ENCODE results near the gene LIME1.
"Not testable (repeated sequence)": the region's sequence is repeated elsewhere in the genome, so short reads cannot be mapped to it uniquely, and the experiment has no call there.

The LIME1 gene

GRCh38 chr20:63775096-63775978 is 38.9 kb downstream of the LIME1 start:
- no peak overlapping the region for H3K4ac ChIP-seq (ENCODE audit: low read depth, low read length)
- H3K4me3 ChIP-seq (ENCODE audit: low read length), result no peak overlapping the region
- peak overlapping the region; percentile 66 for H3K9ac ChIP-seq (ENCODE audit: low read length)
- H3K27me3 ChIP-seq (ENCODE audit: insufficient read depth, low read length, poor library complexity), result no peaks in the 10 kb centered on the region
- H2AK5ac ChIP-seq (ENCODE audit: low read length), result no peak overlapping the region
- H3K4me1 ChIP-seq (ENCODE audit: control insufficient read depth, low read depth, low read length), result no peaks in the 10 kb centered on the region
- no peak overlapping the region for H3K23ac ChIP-seq (ENCODE audit: low read length)
- peak overlapping the region; percentile 87 for H3K4me2 ChIP-seq (ENCODE audit: low read length)
- H3K18ac ChIP-seq (ENCODE audit: low read length), result no peak overlapping the region
- no peak overlapping the region for H4K5ac ChIP-seq (ENCODE audit: low read length)
- no CpG with 5 or more reads among the region's 67 CpGs for WGBS (ENCODE audit: extremely low coverage, insufficient coverage, low lambda C conversion rate)
- no peak overlapping the region for H2BK5ac ChIP-seq (ENCODE audit: low read length)
- H3K79me2 ChIP-seq (ENCODE audit: control insufficient read depth, insufficient read depth, low read length), result peaks cover 7% of the 10 kb centered on the region
- DNase-seq, result peak; percentile 85
- no peak overlapping the region for H2BK120ac ChIP-seq (ENCODE audit: low read depth, low read length)
- H3K36me3 ChIP-seq (ENCODE audit: control insufficient read depth, insufficient read depth, low read length), result no peaks in the 10 kb centered on the region
- no peak overlapping the region for H3K27ac ChIP-seq (ENCODE audit: low read depth, low read length)
- H2BK15ac ChIP-seq (replicated peaks; ENCODE audit: low read depth), result no peak overlapping the region
- peak overlapping the region; percentile 77 for H3K56ac ChIP-seq (ENCODE audit: low read length)
- H3K79me1 ChIP-seq (ENCODE audit: low read length), result peaks cover 10% of the 10 kb centered on the region
- H4K8ac ChIP-seq (ENCODE audit: low read depth, low read length), result no peak overlapping the region

GRCh38 chr20:63776875-63777274 is 40.4 kb downstream of the LIME1 start:
- H4K8ac ChIP-seq (ENCODE audit: low read depth, low read length); H3K36me3 ChIP-seq (ENCODE audit: control insufficient read depth, insufficient read depth, low read length); H4K5ac ChIP-seq (ENCODE audit: low read length); H3K4me3 ChIP-seq (ENCODE audit: low read length); H3K56ac ChIP-seq (ENCODE audit: low read length); H3K27me3 ChIP-seq (ENCODE audit: insufficient read depth, low read length, poor library complexity); DNase-seq; H3K4ac ChIP-seq (ENCODE audit: low read depth, low read length); H3K23ac ChIP-seq (ENCODE audit: low read length); H3K9ac ChIP-seq (ENCODE audit: low read length); H3K27ac ChIP-seq (ENCODE audit: low read depth, low read length); H3K18ac ChIP-seq (ENCODE audit: low read length); H2BK5ac ChIP-seq (ENCODE audit: low read length); H3K4me1 ChIP-seq (ENCODE audit: control insufficient read depth, low read depth, low read length); H2BK120ac ChIP-seq (ENCODE audit: low read depth, low read length); H3K79me2 ChIP-seq (ENCODE audit: control insufficient read depth, insufficient read depth, low read length); H2BK15ac ChIP-seq (replicated peaks; ENCODE audit: low read depth); H3K4me2 ChIP-seq (ENCODE audit: low read length); H2AK5ac ChIP-seq (ENCODE audit: low read length): not testable (repeated sequence)
- H3K79me1 ChIP-seq (ENCODE audit: low read length), result peaks cover 12% of the 10 kb centered on the region
- no CpG with 5 or more reads among the region's 23 CpGs for WGBS (ENCODE audit: extremely low coverage, insufficient coverage, low lambda C conversion rate)

GRCh38 chr20:63777614-63778013 is 41.1 kb downstream of the LIME1 start:
- Histone ChIP-seq H2BK15ac (replicated peaks; ENCODE audit: low read depth) (no peak overlapping the region), H3K56ac (ENCODE audit: low read length) (no peak overlapping the region), H3K4me1 (ENCODE audit: control insufficient read depth, low read depth, low read length) (no peaks in the 10 kb centered on the region), H4K5ac (ENCODE audit: low read length) (no peak overlapping the region), H3K36me3 (ENCODE audit: control insufficient read depth, insufficient read depth, low read length) (no peaks in the 10 kb centered on the region), H3K79me1 (ENCODE audit: low read length) (peaks cover 17% of the 10 kb centered on the region), H2BK120ac (ENCODE audit: low read depth, low read length) (no peak overlapping the region), H2AK5ac (ENCODE audit: low read length) (no peak overlapping the region), H3K18ac (ENCODE audit: low read length) (no peak overlapping the region), H3K79me2 (ENCODE audit: control insufficient read depth, insufficient read depth, low read length) (peaks cover 7% of the 10 kb centered on the region), H3K27me3 (ENCODE audit: insufficient read depth, low read length, poor library complexity) (no peaks in the 10 kb centered on the region), H3K27ac (ENCODE audit: low read depth, low read length) (no peak overlapping the region), H3K9ac (ENCODE audit: low read length) (no peak overlapping the region), H3K23ac (ENCODE audit: low read length) (no peak overlapping the region), H3K4ac (ENCODE audit: low read depth, low read length) (no peak overlapping the region), H3K4me3 (ENCODE audit: low read length) (no peak overlapping the region), H2BK5ac (ENCODE audit: low read length) (no peak overlapping the region), H3K4me2 (ENCODE audit: low read length) (no peak overlapping the region), H4K8ac (ENCODE audit: low read depth, low read length) (no peak overlapping the region)
- no CpG with 5 or more reads among the region's 13 CpGs for WGBS (ENCODE audit: extremely low coverage, insufficient coverage, low lambda C conversion rate)
- no peak for DNase-seq

- Histone ChIP-seq H3K4me3 (ENCODE audit: low read length) (no peak overlapping the region), H3K27ac (ENCODE audit: low read depth, low read length) (no peak overlapping the region), H4K5ac (ENCODE audit: low read length) (no peak overlapping the region), H2BK5ac (ENCODE audit: low read length) (no peak overlapping the region), H3K18ac (ENCODE audit: low read length) (no peak overlapping the region), H2AK5ac (ENCODE audit: low read length) (no peak overlapping the region), H3K56ac (ENCODE audit: low read length) (no peak overlapping the region), H3K79me1 (ENCODE audit: low read length) (peaks cover 16% of the 10 kb centered on the region), H3K4me1 (ENCODE audit: control insufficient read depth, low read depth, low read length) (no peaks in the 10 kb centered on the region), H3K27me3 (ENCODE audit: insufficient read depth, low read length, poor library complexity) (no peaks in the 10 kb centered on the region), H3K9ac (ENCODE audit: low read length) (no peak overlapping the region), H2BK120ac (ENCODE audit: low read depth, low read length) (no peak overlapping the region), H3K79me2 (ENCODE audit: control insufficient read depth, insufficient read depth, low read length) (peaks cover 7% of the 10 kb centered on the region), H3K23ac (ENCODE audit: low read length) (no peak overlapping the region), H3K4me2 (ENCODE audit: low read length) (no peak overlapping the region), H2BK15ac (replicated peaks; ENCODE audit: low read depth) (no peak overlapping the region), H4K8ac (ENCODE audit: low read depth, low read length) (no peak overlapping the region), H3K4ac (ENCODE audit: low read depth, low read length) (no peak overlapping the region), H3K36me3 (ENCODE audit: control insufficient read depth, insufficient read depth, low read length) (no peaks in the 10 kb centered on the region)
- no CpG with 5 or more reads among the region's 19 CpGs for WGBS (ENCODE audit: extremely low coverage, insufficient coverage, low lambda C conversion rate)
- peak; percentile 53 for DNase-seq
Observed at GRCh38 chr20:63778034-63778752, 41.7 kb downstream of the LIME1 start.

GRCh38 chr20:63778857-63779256 is 42.4 kb downstream of the LIME1 start:
- Histone ChIP-seq H3K4me1 (ENCODE audit: control insufficient read depth, low read depth, low read length) (no peaks in the 10 kb centered on the region), H2BK5ac (ENCODE audit: low read length) (no peak overlapping the region), H3K27me3 (ENCODE audit: insufficient read depth, low read length, poor library complexity) (no peaks in the 10 kb centered on the region), H3K4me3 (ENCODE audit: low read length) (no peak overlapping the region), H3K79me1 (ENCODE audit: low read length) (peaks cover 18% of the 10 kb centered on the region), H2AK5ac (ENCODE audit: low read length) (no peak overlapping the region), H2BK120ac (ENCODE audit: low read depth, low read length) (no peak overlapping the region), H3K4me2 (ENCODE audit: low read length) (no peak overlapping the region), H3K56ac (ENCODE audit: low read length) (no peak overlapping the region), H3K27ac (ENCODE audit: low read depth, low read length) (no peak overlapping the region), H3K23ac (ENCODE audit: low read length) (no peak overlapping the region), H3K9ac (ENCODE audit: low read length) (no peak overlapping the region), H3K36me3 (ENCODE audit: control insufficient read depth, insufficient read depth, low read length) (no peaks in the 10 kb centered on the region), H4K5ac (ENCODE audit: low read length) (no peak overlapping the region), H4K8ac (ENCODE audit: low read depth, low read length) (no peak overlapping the region), H3K4ac (ENCODE audit: low read depth, low read length) (no peak overlapping the region), H3K79me2 (ENCODE audit: control insufficient read depth, insufficient read depth, low read length) (peaks cover 7% of the 10 kb centered on the region), H2BK15ac (replicated peaks; ENCODE audit: low read depth) (no peak overlapping the region), H3K18ac (ENCODE audit: low read length) (no peak overlapping the region)
- peak; percentile 25 for DNase-seq
- no CpG with 5 or more reads among the region's 9 CpGs for WGBS (ENCODE audit: extremely low coverage, insufficient coverage, low lambda C conversion rate)

Data from mesendoderm (in vitro differentiated cells).